GM18868 (cell line): Measurements from ENCODE around the gene ISCU.
"Not testable (repeated sequence)": the region's sequence is repeated elsewhere in the genome, so short reads cannot be mapped to it uniquely, and the experiment has no call there.

Source experiments
- ATAC-seq: cut with Tn5 transposase; IDR thresholded peaks from one replicate; pipeline ENCODE4 v1.9.1; 2021; ENCODE audit warnings: mild to moderate bottlenecking, moderate library complexity; ENCODE audit not compliant: unreplicated experiment

Gene ISCU

GRCh38 chr12:108586306-108586705, 23.9 kb downstream of the ISCU start:
- ATAC-seq = no peak

- ATAC-seq = no peak
Measured at GRCh38 chr12:108587826-108588225, 25.4 kb downstream of the ISCU start.

GRCh38 chr12:108589028-108589839, 26.8 kb downstream of the ISCU start:
- ATAC-seq = no peak

- no peak for ATAC-seq
Measured at GRCh38 chr12:108589840-108590229, 27.4 kb downstream of the ISCU start.

- not testable (repeated sequence) for ATAC-seq
Measured at GRCh38 chr12:108590463-108590862, 28.1 kb downstream of the ISCU start.

- ATAC-seq = no peak
Measured at GRCh38 chr12:108591267-108591980, 29.0 kb downstream of the ISCU start.

- no peak for ATAC-seq
Measured at GRCh38 chr12:108592033-108592909, 29.9 kb downstream of the ISCU start.

- ATAC-seq = no peak
Measured at GRCh38 chr12:108594323-108594903, 32.0 kb downstream of the ISCU start.

GRCh38 chr12:108594960-108595710, 32.7 kb downstream of the ISCU start:
- ATAC-seq = no peak

- no peak for ATAC-seq
Measured at GRCh38 chr12:108595711-108596647, 33.6 kb downstream of the ISCU start.

GRCh38 chr12:108596854-108597558, 34.6 kb downstream of the ISCU start:
- ATAC-seq = no peak

- no peak for ATAC-seq
Measured at GRCh38 chr12:108597559-108598471, 35.4 kb downstream of the ISCU start, which contains the start of gene TMEM119. TMEM119 (minus strand) TSS chr12:108598084; CDS start chr12:108592383, 5,701 bp downstream.

- ATAC-seq = no peak
Measured at GRCh38 chr12:108598553-108599250, 36.3 kb downstream of the ISCU start.

- no peak for ATAC-seq
Measured at GRCh38 chr12:108599541-108599940, 37.1 kb downstream of the ISCU start.

- ATAC-seq = no peak
Measured at GRCh38 chr12:108599948-108600701, 37.7 kb downstream of the ISCU start.

GRCh38 chr12:108600702-108601007, 38.3 kb downstream of the ISCU start:
- no peak for ATAC-seq
